HepG2 (cell line): ENCODE results near the gene NARF. TPM values are rescaled to one million over a fixed set of nuclear protein-coding genes. Genes with fewer than 3 reads are reported as not detected.

Experiments used
- ATF7 ChIP-seq, 2 experiments: fragments of 450-650 bp in 1 of 2; sonication (generic) in 1 of 2; formaldehyde crosslinking in 1 of 2; IDR thresholded peaks; 2 replicates each; pipeline versions ENCODE4 v1.4.0 to v1.6.1; 2016 to 2020; ENCODE audit warnings: antibody characterized with exemption in 1 of 2, mild to moderate bottlenecking in 1 of 2, missing genetic modification reagents in 1 of 2
- CAMTA2 ChIP-seq: sonication (generic); formaldehyde crosslinking; IDR thresholded peaks from 2 replicates; pipeline ENCODE4 v1.4.0; 2020; ENCODE audit warnings: mild to moderate bottlenecking, missing genetic modification reagents, borderline replicate concordance
- DDIT3 ChIP-seq: sonication (generic); formaldehyde crosslinking; IDR thresholded peaks from 2 replicates; pipeline ENCODE4 v1.4.0; 2020; ENCODE audit warnings: mild to moderate bottlenecking, missing genetic modification reagents
- DR1 ChIP-seq: sonication (generic); formaldehyde crosslinking; IDR thresholded peaks from 2 replicates; pipeline ENCODE4 v1.8.0; 2021; ENCODE audit warnings: mild to moderate bottlenecking, missing genetic modification reagents, inconsistent platforms
- E2F2 ChIP-seq: sonication (generic); formaldehyde crosslinking; IDR thresholded peaks from 2 replicates; pipeline ENCODE4 v1.4.0; 2020; ENCODE audit warnings: missing genetic modification reagents, borderline replicate concordance
- GMEB1 ChIP-seq: sonication (generic); formaldehyde crosslinking; IDR thresholded peaks from 2 replicates; pipeline ENCODE4 v1.5.1; 2020; ENCODE audit warnings: missing genetic modification reagents, mild to moderate bottlenecking, borderline replicate concordance
- GRHL1 ChIP-seq: sonication (generic); formaldehyde crosslinking; conservative IDR thresholded peaks from 2 replicates; pipeline ENCODE4 v1.8.0; 2022; ENCODE audit warnings: missing genetic modification reagents
- HIC2 ChIP-seq: sonication (generic); formaldehyde crosslinking; IDR thresholded peaks from 2 replicates; pipeline ENCODE4 v1.9.0; 2022; ENCODE audit warnings: low read depth, missing genetic modification reagents
- MTF1 ChIP-seq: sonication (generic); formaldehyde crosslinking; IDR thresholded peaks from 2 replicates; pipeline ENCODE4 v1.5.0; 2020; ENCODE audit warnings: missing genetic modification reagents
- NKX3-1 ChIP-seq: sonication (generic); formaldehyde crosslinking; IDR thresholded peaks from 2 replicates; pipeline ENCODE4 v1.5.0; 2020; ENCODE audit warnings: missing genetic modification reagents
- ONECUT2 ChIP-seq: sonication (generic); formaldehyde crosslinking; IDR thresholded peaks from 2 replicates; pipeline ENCODE4 v1.4.0; 2020; ENCODE audit warnings: missing genetic modification reagents
- PCBP1 ChIP-seq: fragments of 200-400 bp; formaldehyde crosslinking; IDR thresholded peaks from 2 replicates; pipeline ENCODE4 v1.6.1; 2017; ENCODE audit warnings: mild to moderate bottlenecking, low read depth, low read length, borderline replicate concordance
- PPARG ChIP-seq: conservative IDR thresholded peaks from 2 replicates; pipeline ENCODE4 v1.6.1; 2016; ENCODE audit warnings: missing biosample characterization, missing genetic modification reagents
- STAG1 ChIP-seq: sonication (generic); formaldehyde crosslinking; IDR thresholded peaks from 2 replicates; pipeline ENCODE4 v1.4.0; 2020; ENCODE audit warnings: missing genetic modification reagents
- TEAD2 ChIP-seq: sonication (generic); formaldehyde crosslinking; IDR thresholded peaks from 2 replicates; pipeline ENCODE4 v1.9.0; 2021; ENCODE audit warnings: missing genetic modification reagents
- ZBTB38 ChIP-seq: sonication (generic); formaldehyde crosslinking; IDR thresholded peaks from 2 replicates; pipeline ENCODE4 v1.5.1; 2020; ENCODE audit warnings: mild to moderate bottlenecking, missing genetic modification reagents
- ZKSCAN5 ChIP-seq: sonication (generic); formaldehyde crosslinking; IDR thresholded peaks from 2 replicates; pipeline ENCODE4 v1.5.1; 2020; ENCODE audit warnings: mild to moderate bottlenecking, missing genetic modification reagents
- ZNF350 ChIP-seq: sonication (generic); formaldehyde crosslinking; IDR thresholded peaks from 2 replicates; pipeline ENCODE4 v1.4.0; 2020; ENCODE audit warnings: mild to moderate bottlenecking, low read depth, missing genetic modification reagents, borderline replicate concordance
- ZNF382 ChIP-seq: sonication (generic); formaldehyde crosslinking; IDR thresholded peaks from 2 replicates; pipeline ENCODE4 v1.5.0; 2020; ENCODE audit warnings: missing genetic modification reagents, mild to moderate bottlenecking, borderline replicate concordance
- ZNF567 ChIP-seq: sonication (generic); formaldehyde crosslinking; IDR thresholded peaks from 2 replicates; pipeline ENCODE4 v1.8.1; 2023; ENCODE audit warnings: mild to moderate bottlenecking, missing genetic modification reagents, borderline replicate concordance
- ZNF616 ChIP-seq: sonication (generic); formaldehyde crosslinking; IDR thresholded peaks from 2 replicates; pipeline ENCODE4 v1.5.0; 2020; ENCODE audit warnings: low read depth, mild to moderate bottlenecking, missing genetic modification reagents
- ZNF768 ChIP-seq: sonication (generic); formaldehyde crosslinking; IDR thresholded peaks from 2 replicates; pipeline ENCODE4 v1.4.0; 2020; ENCODE audit warnings: missing genetic modification reagents
- polyA plus RNA-seq, 8 experiments: library from polyadenylated mRNA; depleted of rRNA in 3 of 8; stranded (reverse) in 7 of 8; unstranded in 1 of 8; fragments of >200 nt; fragmentation: Illumina TruSeq in 4 of 8; extraction: Trizol in 4 of 8; gene quantifications; 2 replicates each; pipeline versions ENCODE4 v1.2.1 to v1.2.3, GENCODE V29; 2011 to 2016; ENCODE audit warnings: low read depth in 4 of 8, missing spikeins in 1 of 8, mixed read lengths in 1 of 8; ENCODE audit not compliant: insufficient read depth in 1 of 8
- total RNA-seq, 5 experiments: library from RNA; depleted of rRNA; stranded (reverse); fragments of >200 nt; fragmentation: Illumina TruSeq; extraction: Trizol; gene quantifications; 2 replicates each; pipeline ENCODE4 v1.2.3, GENCODE V29; 2016; ENCODE audit warnings: low read depth in 1 of 5

NARF gene
- total and polyA plus RNA-seq, 2 of the 13 experiments (the other 11 are each of a cell fraction or from before 2014, with no cell fraction given) = 61.1 to 144 TPM

- 0 out of 2 replicates have a peak, but pooled peaks have one; percentile 5 for TF ChIP-seq ZNF567 (CRISPR knock-in tag)
- no peak for TF ChIP-seq E2F2
- TF ChIP-seq ONECUT2 = no peak
- no peak for TF ChIP-seq ATF7 (IDR thresholded peaks at IDR 0.05)
- no peak for TF ChIP-seq ATF7 (CRISPR knock-in tag; IDR thresholded peaks at IDR 0.05)
- 0 out of 2 replicates have a peak, but pooled peaks have one; percentile 54 for TF ChIP-seq PCBP1
- TF ChIP-seq PPARG (CRISPR knock-in tag) = no peak
- no peak for TF ChIP-seq NKX3-1 (CRISPR knock-in tag)
- no peak for TF ChIP-seq ZNF768
- TF ChIP-seq DDIT3 (CRISPR knock-in tag) = no peak
- TF ChIP-seq ZNF382 (CRISPR knock-in tag) = no peak
- no peak for TF ChIP-seq HIC2
- TF ChIP-seq STAG1 (CRISPR knock-in tag) = 0 out of 2 replicates have a peak, but pooled peaks have one; percentile 3
- no peak for TF ChIP-seq MTF1 (CRISPR knock-in tag)
- 0 out of 2 replicates have a peak, but pooled peaks have one; percentile 28 for TF ChIP-seq DR1
- TF ChIP-seq ZBTB38 (CRISPR knock-in tag) = peak; percentile 96
- TF ChIP-seq TEAD2 (CRISPR knock-in tag) = no peak
- no peak for TF ChIP-seq ZKSCAN5
- TF ChIP-seq GMEB1 = no peak
- no peak for TF ChIP-seq GRHL1 (CRISPR knock-in tag)
- no peak for TF ChIP-seq ZNF616 (CRISPR knock-in tag)
- TF ChIP-seq ZNF350 (CRISPR knock-in tag) = 0 out of 2 replicates have a peak, but pooled peaks have one; percentile 25
- TF ChIP-seq CAMTA2 = 0 out of 2 replicates have a peak, but pooled peaks have one; percentile 38
Measured at GRCh38 chr17:82449131-82449882, 9.2 kb upstream of the NARF start (continued).
